GM10266 (cell line): ENCODE data around the gene SGCE.

Experiments used
- DNase-seq: peaks from one replicate; pipeline ENCODE4 v3.0.0; 2012; ENCODE audit errors: extremely low spot score
- CTCF ChIP-seq: IDR thresholded peaks from 2 replicates; pipeline ENCODE4 v1.5.1; 2012; ENCODE audit warnings: mild to moderate bottlenecking, low read depth; ENCODE audit not compliant: control insufficient read depth, insufficient read depth; ENCODE audit errors: missing control alignments

The SGCE gene

GRCh38 chr7:94687810-94688209 is 31.9 kb upstream of the SGCE start:
- no peak for DNase-seq

DNA sequence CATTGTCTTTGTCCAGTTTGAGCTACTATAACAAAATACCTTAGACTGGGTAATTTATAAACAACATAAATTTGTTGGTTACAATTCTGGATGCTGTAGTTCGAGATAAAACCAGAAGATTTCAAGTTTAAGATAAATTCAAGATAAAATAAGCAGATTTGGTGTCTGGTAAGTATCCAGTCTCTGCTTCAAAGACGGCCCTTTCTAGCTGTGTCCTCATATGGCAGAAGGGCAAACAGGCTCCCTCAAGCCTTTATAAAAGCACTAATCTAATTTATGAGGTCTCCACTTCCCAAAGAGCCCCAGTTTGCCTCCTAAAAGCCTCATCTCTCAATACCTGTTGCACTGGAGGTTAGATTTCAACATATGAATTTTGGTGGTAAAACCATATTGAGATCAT is 31.1 kb upstream of the SGCE start:
- no peak for TF ChIP-seq CTCF
- no peak for DNase-seq

More at GRCh38 chr7:94687810-94688209, 31.9 kb upstream of the SGCE start:
- no peak for TF ChIP-seq CTCF

DNA sequence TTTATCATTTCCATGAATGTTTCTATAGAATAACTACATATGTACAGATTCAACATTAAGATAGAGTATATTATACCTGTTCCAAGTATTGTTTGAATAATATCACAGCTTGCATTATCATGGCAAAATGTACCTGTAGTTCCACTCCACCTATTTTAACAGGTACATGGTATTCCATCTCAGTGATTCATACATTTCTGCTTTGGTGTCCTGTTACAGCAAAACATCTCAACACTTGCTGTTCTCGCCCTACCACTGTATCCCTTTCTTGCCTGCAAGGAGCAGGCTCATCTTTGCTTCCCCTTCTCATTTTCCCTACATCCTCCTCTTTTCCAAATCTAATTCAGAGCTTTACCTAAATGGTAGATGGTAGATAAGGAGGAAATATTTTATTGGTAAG is 27.1 kb upstream of the SGCE start:
- DNase-seq: no peak
- TF ChIP-seq CTCF: no peak

DNA sequence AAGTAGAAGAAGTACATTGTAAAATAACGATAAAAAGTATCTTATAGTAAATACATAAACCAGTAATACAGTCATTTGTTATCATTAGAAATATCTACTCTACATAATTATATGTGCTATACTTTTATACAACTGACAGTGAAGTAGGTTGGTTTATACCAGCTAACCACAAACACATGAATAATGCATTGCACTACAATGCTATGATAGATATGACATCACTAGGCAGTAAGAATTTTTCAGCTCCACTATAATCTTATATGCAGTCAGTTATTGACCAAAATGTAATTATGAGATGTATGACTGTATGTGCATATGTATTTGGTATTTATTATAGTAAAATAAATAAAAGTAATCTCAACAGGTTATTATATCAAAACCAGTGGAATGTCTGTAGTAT is 23.4 kb upstream of the SGCE start:
- no peak for DNase-seq
- no peak for TF ChIP-seq CTCF

DNA sequence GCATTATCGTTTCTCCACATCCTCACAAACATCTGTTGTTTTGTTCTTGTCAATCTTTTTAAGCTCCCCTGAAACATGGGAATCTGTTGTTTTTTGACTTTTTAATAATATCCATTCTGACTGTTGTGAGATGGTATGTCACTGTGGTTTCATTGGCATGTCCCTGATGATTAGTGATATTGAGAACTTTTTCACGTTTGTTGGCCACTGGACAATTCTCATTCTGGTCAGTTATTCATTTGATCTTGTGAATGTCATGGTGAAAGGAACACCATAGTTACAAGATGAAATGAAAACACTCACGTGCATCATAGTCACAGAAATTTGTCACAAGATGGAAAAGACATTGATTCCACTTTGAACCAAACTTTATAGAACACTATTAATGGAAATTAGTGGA is 20.5 kb upstream of the SGCE start:
- TF ChIP-seq CTCF: no peak
- DNase-seq: no peak

- TF ChIP-seq CTCF: no peak
- DNase-seq: no peak
These were observed 19.4 kb upstream of the SGCE start for GRCh38 chr7:94675356-94675755.

- no peak for DNase-seq
- no peak for TF ChIP-seq CTCF
These were observed 15.7 kb upstream of the SGCE start for GRCh38 chr7:94671444-94672235.
